SKM-1 (cell line): ENCODE measurements around the gene CDCP1.

Experiments used
- DNase-seq: peaks from one replicate; lab custom pipeline; 2025; ENCODE audit not compliant: unreplicated experiment; lab: John Stamatoyannopoulos, UW

CDCP1 gene

GRCh38 chr3:45116350-45116749, 29.8 kb downstream of the CDCP1 start:
- no peak for DNase-seq

GRCh38 chr3:45113625-45114050, 32.5 kb downstream of the CDCP1 start:
- no peak for DNase-seq

DNA sequence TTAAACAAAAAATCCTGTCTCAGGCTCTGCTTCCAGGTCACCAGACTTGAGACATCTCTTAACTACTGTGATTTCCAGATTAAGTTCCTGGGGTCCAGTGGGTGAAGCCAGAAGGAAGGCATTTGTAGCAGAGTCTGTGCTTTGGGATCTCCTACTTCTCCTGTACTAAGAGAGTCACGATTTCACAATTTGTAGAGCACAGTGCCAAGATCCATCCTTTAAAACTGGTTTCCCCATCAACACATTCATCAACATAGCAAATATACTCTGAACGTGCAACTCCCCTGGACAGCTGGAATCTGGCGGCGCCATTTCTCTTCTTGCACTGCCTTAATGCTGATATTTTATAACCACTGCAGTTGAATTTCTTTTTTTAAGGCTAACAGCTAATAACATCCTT, 33.2 kb downstream of the CDCP1 start:
- no peak for DNase-seq

GRCh38 chr3:45110509-45110833, 35.7 kb downstream of the CDCP1 start:
- no peak for DNase-seq

GRCh38 chr3:45109771-45110508, 36.2 kb downstream of the CDCP1 start:
- peak; percentile 84 for DNase-seq

DNA sequence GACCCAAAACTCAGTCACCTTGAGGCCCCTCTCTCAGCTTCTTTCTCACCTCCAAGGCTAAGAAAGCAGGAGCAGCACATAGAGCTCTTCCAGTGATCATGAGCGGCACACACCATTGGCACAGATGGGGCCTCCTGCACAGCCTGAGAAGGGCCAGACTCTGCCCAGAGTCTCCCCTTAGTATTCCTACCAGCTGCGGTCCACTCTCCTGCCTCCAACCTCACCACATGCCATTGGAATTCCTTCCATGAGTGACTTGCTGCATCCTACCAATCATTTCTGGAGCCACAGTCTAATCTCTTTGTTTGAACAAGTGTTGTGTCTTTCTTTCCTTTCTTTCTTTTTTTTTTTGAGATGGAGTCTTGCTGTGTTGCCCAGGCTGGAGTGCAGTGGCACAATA, 39.3 kb downstream of the CDCP1 start:
- no peak for DNase-seq

- DNase-seq: no peak
Observed at GRCh38 chr3:45105855-45106671, 40.1 kb downstream of the CDCP1 start.

- DNase-seq: no peak
Observed at GRCh38 chr3:45104715-45105711, 41.2 kb downstream of the CDCP1 start.

DNA sequence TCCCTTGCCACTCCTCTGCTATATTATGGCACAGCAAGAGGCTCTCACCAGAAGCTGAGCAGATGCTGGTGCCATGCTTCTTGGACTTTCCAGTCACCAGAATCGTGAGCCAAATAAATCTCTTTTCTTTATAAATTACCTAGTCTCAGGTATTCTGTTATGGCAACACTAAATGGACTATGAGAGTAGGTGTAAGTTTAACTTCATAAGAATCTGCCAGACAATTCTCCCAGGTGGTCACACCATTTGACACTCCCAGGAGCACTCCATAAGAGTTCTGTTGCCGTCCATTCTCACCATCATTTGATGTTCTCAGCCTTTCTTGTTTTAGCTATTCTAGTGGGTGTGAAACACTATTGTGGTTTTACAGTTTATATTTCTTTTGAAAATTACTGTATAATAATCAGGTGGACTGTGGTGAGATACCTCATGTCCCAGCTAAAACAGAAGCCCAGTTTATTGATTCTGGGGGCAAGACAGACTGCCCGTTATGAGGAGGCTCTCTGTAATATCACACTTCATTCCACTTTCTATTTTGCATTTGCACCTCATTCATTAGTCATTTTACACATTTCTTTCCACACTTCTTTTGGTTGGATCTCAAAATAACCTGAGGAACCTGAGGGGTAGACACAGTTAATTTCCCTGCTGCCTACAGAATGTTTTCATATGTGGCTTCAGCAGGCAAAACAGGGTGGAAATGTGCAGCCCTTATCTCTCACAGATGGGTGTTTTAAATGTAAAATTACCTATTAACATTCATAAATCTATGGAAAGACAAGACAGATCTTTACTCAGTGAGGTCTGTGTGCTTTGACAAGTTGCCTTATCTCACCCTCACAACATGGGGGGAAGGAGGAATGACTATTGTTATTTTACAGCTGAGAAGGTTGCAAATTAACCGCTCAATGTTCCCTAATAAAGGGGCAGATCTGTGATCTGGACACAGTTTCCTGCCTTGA, 42.1 kb downstream of the CDCP1 start:
- DNase-seq: no peak

DNA sequence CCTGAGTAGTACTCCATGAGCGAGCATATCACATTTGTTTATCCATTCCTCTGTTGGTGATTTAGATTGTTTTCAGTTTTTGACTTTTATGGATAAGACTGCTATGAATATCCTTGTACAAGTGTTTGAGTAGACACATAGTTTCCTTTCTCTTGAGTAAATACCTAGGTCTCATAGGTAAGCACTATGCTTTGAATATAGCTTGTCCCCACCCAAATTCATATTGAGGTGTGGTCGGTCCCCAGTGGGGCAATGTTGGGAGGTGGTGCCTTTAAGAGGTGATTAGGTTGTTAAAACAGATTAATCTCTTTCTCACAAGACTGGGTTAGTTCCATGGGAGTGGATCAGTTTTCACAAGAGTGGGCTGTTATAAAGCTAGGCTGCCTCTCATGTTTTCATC, 42.8 kb downstream of the CDCP1 start:
- no peak for DNase-seq

GRCh38 chr3:45100981-45101407, 45.2 kb downstream of the CDCP1 start:
- DNase-seq: peak; percentile 43

GRCh38 chr3:45098310-45098709, 47.9 kb downstream of the CDCP1 start:
- DNase-seq: no peak

DNA sequence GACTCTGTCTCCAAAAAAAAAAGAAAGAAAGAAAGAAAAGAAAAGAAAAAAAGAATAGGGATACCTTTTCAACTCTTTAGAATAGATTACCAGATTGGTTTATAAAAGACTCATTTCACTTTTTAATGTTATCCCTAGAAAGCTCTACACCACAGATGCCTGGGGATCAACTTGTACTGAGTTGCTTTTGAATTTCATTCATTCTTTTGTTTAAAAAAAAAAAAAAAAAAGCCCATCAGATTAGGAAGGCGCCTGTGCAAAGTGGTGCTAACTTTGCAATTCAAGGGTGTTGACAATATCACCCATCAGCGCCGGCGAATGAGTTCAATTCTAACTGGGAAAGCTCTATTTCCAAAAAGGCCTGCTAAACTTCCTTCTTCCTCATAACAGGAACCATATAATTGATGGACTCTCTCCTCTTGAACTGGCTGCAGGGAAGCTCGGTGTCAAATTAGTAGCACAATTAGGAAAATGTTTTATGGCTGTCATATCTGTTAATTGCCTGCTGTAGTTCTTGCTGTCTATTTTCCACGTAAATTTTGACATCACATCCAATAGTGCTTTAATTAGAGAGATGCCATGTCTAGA, 48.8 kb downstream of the CDCP1 start:
- no peak for DNase-seq

DNA sequence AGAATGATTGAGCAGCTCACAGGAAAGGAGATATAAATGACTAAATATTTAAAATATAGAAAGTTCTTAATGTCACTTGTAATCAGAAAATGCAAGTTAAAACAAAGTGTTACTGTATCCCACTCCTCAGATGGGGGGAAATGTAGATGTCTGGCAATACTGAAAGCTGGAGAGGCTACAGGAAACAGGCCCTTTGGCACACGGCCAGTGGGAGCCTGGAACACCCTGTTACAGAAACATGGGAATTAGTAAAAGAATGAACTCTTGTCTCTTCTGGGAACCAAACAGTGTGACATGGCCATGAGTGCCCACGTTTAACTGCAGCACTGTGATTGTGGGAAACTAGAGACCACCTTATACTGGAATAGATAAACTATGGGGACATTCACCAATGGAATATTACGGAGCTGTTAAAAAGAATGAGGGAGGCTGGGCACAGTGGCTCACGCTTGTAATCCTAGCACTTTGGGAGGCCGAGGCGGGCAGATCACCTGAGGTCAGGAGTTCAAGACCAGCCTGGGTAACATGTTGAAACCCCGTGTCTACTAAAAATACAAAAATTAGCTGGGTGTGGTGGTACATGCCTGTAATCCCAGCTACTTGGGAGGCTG, 50.2 kb downstream of the CDCP1 start:
- no peak for DNase-seq

DNA sequence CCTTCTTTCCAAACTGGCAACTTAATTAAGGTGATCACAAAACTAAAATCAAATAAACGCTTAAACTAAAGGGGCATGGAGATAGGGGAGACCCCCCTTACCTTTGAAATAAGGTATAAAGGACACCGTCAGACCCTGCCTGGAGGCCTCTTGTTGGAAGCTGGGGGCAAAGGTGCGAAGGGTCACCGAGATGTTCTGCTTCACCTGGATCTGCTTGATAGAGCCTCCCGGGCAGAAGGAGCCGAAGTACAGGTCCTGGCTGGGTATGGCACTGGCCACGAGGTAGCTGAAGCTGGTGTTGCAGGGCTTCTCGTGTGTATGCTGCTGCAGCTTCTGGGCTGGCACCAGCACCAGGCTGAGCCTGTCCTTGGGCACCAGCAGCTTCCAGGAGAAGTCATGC, 53.0 kb downstream of the CDCP1 start:
- no peak for DNase-seq

- no peak for DNase-seq
Observed at GRCh38 chr3:45092132-45093031, 53.8 kb downstream of the CDCP1 start.

DNA sequence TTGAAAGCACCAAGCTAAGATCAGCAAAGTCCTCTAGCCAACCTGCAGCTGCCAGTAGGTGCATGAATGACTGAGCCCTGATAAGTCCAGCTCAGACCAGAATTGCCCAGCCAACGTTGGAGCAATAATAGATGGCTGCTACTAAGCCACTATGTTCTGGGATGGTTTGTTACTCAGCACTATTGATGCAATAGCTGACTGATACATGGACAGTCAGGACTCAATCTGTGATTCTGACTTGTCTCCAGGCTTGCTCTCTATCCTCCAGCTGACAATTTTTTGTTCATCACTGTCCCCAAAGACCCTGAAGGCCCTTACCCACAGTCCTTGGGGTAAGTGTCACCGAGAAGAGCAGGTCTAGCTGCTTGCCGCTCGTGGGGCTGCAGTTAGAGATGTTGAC, 55.3 kb downstream of the CDCP1 start:
- no peak for DNase-seq
